Right lobe of liver (tissue), 6 donors: ENCODE measurements around the gene WSB2. TPM values are rescaled to one million over a fixed set of nuclear protein-coding genes. Genes with fewer than 3 reads are reported as not detected.

Experiments
- ATAC-seq, 4 donors: fragments of 200-7000 bp; cut with Tn5 transposase; one replicate each; pipeline ENCODE4 v1.9.1; 2020; ENCODE audit warnings: mild to moderate bottlenecking in 4 of 4, moderate library complexity in 4 of 4
- DNase-seq, 3 donors: peaks; one replicate each; pipeline ENCODE4 v3.0.0-alpha.2; 2020
- H3K27ac ChIP-seq, 3 donors: fragments of 200-600 bp; one replicate each; pipeline ENCODE4 v1.8.0; 2022
- H3K27me3 ChIP-seq, 2 donors: fragments of 200-600 bp; one replicate each; pipeline ENCODE4 v1.8.0; 2022
- H3K36me3 ChIP-seq, 4 donors: fragments of 200-600 bp; sonication (generic) in 1 of 4; one replicate each; pipeline versions ENCODE4 v1.5.1 to v1.8.0; 2017 to 2022; ENCODE audit warnings: control low read depth in 1 of 4
- H3K4me1 ChIP-seq, 4 donors: fragments of 200-600 bp; sonication (generic) in 1 of 4; one replicate each; pipeline versions ENCODE4 v1.5.1 to v1.8.0; 2017 to 2022; ENCODE audit warnings: control low read depth in 1 of 4
- H3K4me3 ChIP-seq, 3 donors: fragments of 200-600 bp; one replicate each; pipeline ENCODE4 v1.8.0; 2022
- H3K9me3 ChIP-seq, 4 donors: fragments of 200-600 bp; sonication (generic) in 1 of 4; one replicate each; pipeline versions ENCODE4 v1.5.1 to v1.8.0; 2017 to 2022; ENCODE audit warnings: control low read depth in 1 of 4
- POLR2A ChIP-seq: fragments of 450-650 bp; IDR thresholded peaks from one replicate; pipeline ENCODE4 v1.6.1; 2017; ENCODE audit warnings: antibody characterized with exemption, mild to moderate bottlenecking
- WGBS: methylation state at CpG from one replicate; pipeline ENCODE4 v1.1.6; 2018; ENCODE audit warnings: low coverage, low lambda C conversion rate; ENCODE audit not compliant: insufficient coverage; ENCODE audit errors: missing lambda C conversion rate; 5-methylcytosine and 5-hydroxymethylcytosine counted together
- intact Hi-C, 2 donors: fragments of 100-400 bp; cut with DNase I; formaldehyde crosslinking; loops; one replicate each; pipeline versions ENCODE4 v1.11.2 to v1.14.1; 2022
- total RNA-seq, 6 experiments: library from RNA; depleted of rRNA in 2 of 6; stranded (reverse); fragments of >200 nt in 2 of 6; fragmentation: NEBNext Ultra II Directional in 3 of 6; extraction: Animal tissue kit (Norgen Biotek cat#: 25700) in 3 of 6; gene quantifications; one replicate each; pipeline versions ENCODE4 v1.1.0 to v1.2.4, GENCODE V29; 2016 to 2023
- TF ChIP-seq, protein P1 (sequence below), 4 donors: fragments of 200-600 bp in 3 of 4; fragments of 450-650 bp in 1 of 4; IDR thresholded peaks; one replicate each; pipeline versions ENCODE4 v1.5.1 to v1.8.0; 2016 to 2022; ENCODE audit warnings: antibody characterized with exemption in 4 of 4, mild to moderate bottlenecking in 2 of 4
- donor health status: DM: no; HTN: yes; CAD: no.
- donor health status: DM: no; HTN: no; CAD: no.
- donor health status: DM: no; HTN: no; CAD: no.
- donor health status: DM: no; HTN: yes; CAD: no.
- donor health status: DM: no; HTN: yes; CAD: no.

WSB2 gene
- total RNA-seq, 6 experiments from 2014 or later: 27.5 to 73.9 (median 49.0) TPM

DNA sequence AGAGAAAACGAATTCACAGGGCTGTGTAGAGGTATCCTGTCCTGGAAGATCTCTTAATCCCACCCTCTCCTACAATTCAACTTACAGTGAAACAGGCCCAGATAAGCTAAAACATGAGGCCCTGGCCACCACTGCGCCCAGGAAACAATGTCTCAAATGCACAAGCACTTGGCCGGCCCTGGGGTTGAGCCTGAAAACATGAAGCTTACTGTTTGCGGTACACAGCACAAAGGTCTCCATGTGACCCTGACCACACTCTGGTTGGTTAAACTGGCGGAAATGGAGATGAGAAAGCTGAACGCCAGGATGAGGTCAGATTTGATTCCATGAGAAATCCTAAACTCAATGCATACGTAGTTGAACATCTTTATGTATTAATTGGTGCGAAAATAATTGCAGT lies 16.4 kb downstream of the WSB2 start:
- Histone ChIP-seq H3K4me1 (no peaks in the 10 kb centered on the region), H3K9me3 (no peaks in the 10 kb centered on the region), H3K36me3 (peaks cover 4 to 18% (median 12%) of the 10 kb centered on the region in 4 donors), H3K27ac (no peak overlapping the region), H3K4me3 (no peak overlapping the region), H3K27me3 (no peaks in the 10 kb centered on the region)
- WGBS: 60% methylated on average over 8 of the region's 8 CpGs
- no peak for TF ChIP-seq POLR2A
- TF ChIP-seq, protein P1, sequence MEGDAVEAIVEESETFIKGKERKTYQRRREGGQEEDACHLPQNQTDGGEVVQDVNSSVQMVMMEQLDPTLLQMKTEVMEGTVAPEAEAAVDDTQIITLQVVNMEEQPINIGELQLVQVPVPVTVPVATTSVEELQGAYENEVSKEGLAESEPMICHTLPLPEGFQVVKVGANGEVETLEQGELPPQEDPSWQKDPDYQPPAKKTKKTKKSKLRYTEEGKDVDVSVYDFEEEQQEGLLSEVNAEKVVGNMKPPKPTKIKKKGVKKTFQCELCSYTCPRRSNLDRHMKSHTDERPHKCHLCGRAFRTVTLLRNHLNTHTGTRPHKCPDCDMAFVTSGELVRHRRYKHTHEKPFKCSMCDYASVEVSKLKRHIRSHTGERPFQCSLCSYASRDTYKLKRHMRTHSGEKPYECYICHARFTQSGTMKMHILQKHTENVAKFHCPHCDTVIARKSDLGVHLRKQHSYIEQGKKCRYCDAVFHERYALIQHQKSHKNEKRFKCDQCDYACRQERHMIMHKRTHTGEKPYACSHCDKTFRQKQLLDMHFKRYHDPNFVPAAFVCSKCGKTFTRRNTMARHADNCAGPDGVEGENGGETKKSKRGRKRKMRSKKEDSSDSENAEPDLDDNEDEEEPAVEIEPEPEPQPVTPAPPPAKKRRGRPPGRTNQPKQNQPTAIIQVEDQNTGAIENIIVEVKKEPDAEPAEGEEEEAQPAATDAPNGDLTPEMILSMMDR (IDR thresholded peaks at IDR 0.05): no peak
- intact Hi-C loops: no loop called here
- DNase-seq (no peak), ATAC-seq (peak; percentile 57 to 74 (median 62))

DNA sequence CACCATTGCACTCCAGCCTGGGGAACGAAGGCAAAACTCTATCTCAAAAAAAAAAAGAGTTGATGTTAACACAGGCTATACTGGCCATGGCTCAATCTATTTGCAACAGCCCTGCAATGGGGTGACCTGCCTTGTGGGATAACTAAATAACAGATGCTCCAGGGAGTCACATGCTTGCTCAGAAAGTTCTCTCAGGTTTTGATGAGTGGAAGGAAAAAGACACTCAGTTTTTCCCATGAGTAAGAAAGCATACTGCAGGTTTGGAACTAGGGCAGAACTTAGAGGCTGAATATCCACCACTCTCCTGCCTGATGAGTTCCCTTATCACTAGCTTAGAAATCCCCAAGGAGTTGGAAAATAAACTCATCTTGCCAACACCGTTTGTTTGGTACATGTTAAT lies 16.9 kb downstream of the WSB2 start:
- no peak for DNase-seq
- Histone ChIP-seq H3K27ac (no peak overlapping the region), H3K27me3 (no peaks in the 10 kb centered on the region), H3K9me3 (no peaks in the 10 kb centered on the region), H3K36me3 (peaks cover 4 to 23% (median 12%) of the 10 kb centered on the region in 4 donors), H3K4me1 (no peaks in the 10 kb centered on the region), H3K4me3 (no peak overlapping the region)
- TF ChIP-seq POLR2A: no peak
- TF ChIP-seq, protein P1 (IDR thresholded peaks at IDR 0.05): no peak
- WGBS: 85% methylated on average over 2 of the region's 2 CpGs
- intact Hi-C loops: no loop called here
- no peak for ATAC-seq

DNA sequence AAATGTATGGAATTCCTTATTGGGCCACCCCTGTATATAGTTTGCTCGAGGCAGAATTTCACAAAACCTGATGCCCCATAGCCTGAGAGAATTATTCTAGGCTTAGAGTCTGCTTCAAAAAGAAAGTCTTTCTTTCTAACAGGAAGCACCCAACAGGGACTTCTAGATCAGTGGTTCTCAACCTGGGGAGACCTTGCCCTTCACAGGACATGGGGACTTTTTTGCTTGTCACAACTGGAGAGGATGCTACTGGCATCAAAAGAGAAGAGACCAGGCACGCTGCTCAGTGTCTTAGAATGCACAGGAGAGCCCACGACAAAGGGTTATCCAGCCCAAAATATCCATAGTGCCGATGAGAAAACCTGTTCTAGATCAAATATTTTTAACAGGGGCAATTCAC lies 18.9 kb downstream of the WSB2 start:
- Histone ChIP-seq H3K9me3 (no peaks in the 10 kb centered on the region), H3K27ac (no peak overlapping the region), H3K4me1 (peaks cover 0 to 17% (median 3%) of the 10 kb centered on the region in 4 donors), H3K36me3 (peaks cover 4 to 31% (median 12%) of the 10 kb centered on the region in 4 donors), H3K4me3 (no peak overlapping the region), H3K27me3 (no peaks in the 10 kb centered on the region)
- intact Hi-C loops: no loop called here
- ATAC-seq (no peak), DNase-seq (no peak)
- no peak for TF ChIP-seq POLR2A
- TF ChIP-seq, protein P1 (IDR thresholded peaks at IDR 0.05): no peak
- WGBS: 95% methylated on average over 3 of the region's 4 CpGs

DNA sequence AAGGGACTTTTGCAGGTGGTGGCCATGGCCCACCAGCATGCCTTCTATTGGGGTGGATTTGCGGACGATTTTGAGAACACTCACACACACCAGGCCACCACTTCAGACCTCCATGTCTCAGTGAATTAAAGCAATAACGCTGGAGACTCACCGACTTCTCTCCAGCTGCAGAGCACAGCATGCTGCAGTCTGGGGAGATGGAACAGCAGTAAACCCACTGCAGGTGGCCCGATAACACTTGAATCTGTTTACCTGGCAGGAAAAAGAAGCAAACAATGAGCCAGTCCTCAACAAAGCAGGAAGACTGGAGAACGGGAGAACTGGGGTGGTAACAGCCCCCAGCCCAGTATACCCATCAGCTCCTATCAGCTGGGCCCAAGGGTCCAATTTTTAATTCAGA lies 22.8 kb downstream of the WSB2 start:
- peak in 3 of 4 donors; percentile 7 to 25 (median 14) for ATAC-seq
- H3K36me3 ChIP-seq: peaks cover 9 to 63% (median 33%) of the 10 kb centered on the region in 4 donors
- no peak overlapping the region for H3K4me3 ChIP-seq
- 48% methylated on average over 3 of the region's 6 CpGs for WGBS
- no peaks in the 10 kb centered on the region for H3K27me3 ChIP-seq
- no peaks in the 10 kb centered on the region for H3K9me3 ChIP-seq
- H3K27ac ChIP-seq: peak overlapping the region; percentile 8 to 47 (median 30)
- intact Hi-C loops: loop anchor here in 1 of 2 donors (10.0 kb wide), 1 partner anchor 163 kb away; no protein-coding TSS in a partner anchor
- peaks cover 0 to 18% (median 3%) of the 10 kb centered on the region in 4 donors for H3K4me1 ChIP-seq
- TF ChIP-seq POLR2A: no peak
- TF ChIP-seq, protein P1 (IDR thresholded peaks at IDR 0.05): no peak
- DNase-seq: no peak
